Measurements from ENCODE around the gene FCGR2B.
A peak's percentile ranks its signal among the peaks of the same experiment; 100 is the strongest.
"Not testable (repeated sequence)": the region's sequence is repeated elsewhere in the genome, so short reads cannot be mapped to it uniquely, and the experiment has no call there.

The FCGR2B gene

GRCh38 chr1:161662684-161663339 is at the start of gene FCGR2B:
Gene FCGR2B (plus strand): TSS chr1:161663143. CDS start chr1:161663242, 99 bp downstream.
- not testable (repeated sequence) for DNase-seq (ENCODE audit: low read depth in 2 of 2, low spot score in 1 of 2)

GRCh38 chr1:161616417-161616816 is 46.5 kb upstream of the FCGR2B start:
- DNase-seq (ENCODE audit: low read depth in 2 of 2, low spot score in 1 of 2), result not testable (repeated sequence)

- DNase-seq (ENCODE audit: low read depth in 2 of 2, low spot score in 1 of 2), result not testable (repeated sequence)
These were observed 44.4 kb upstream of the FCGR2B start for GRCh38 chr1:161618517-161618916.

GRCh38 chr1:161620399-161620798 is 42.5 kb upstream of the FCGR2B start:
- DNase-seq (ENCODE audit: low read depth in 2 of 2, low spot score in 1 of 2), result not testable (repeated sequence)

- peak; percentile 32 to 64 for DNase-seq (ENCODE audit: low read depth in 2 of 2, low spot score in 1 of 2)
These were observed 41.6 kb upstream of the FCGR2B start for GRCh38 chr1:161621181-161622000.

- DNase-seq (ENCODE audit: low read depth in 2 of 2, low spot score in 1 of 2), result not testable (repeated sequence)
These were observed 40.9 kb upstream of the FCGR2B start for GRCh38 chr1:161622054-161622453.

GRCh38 chr1:161623401-161624051 is 39.4 kb upstream of the FCGR2B start:
- not testable (repeated sequence) for DNase-seq (ENCODE audit: low read depth in 2 of 2, low spot score in 1 of 2)

- not testable (repeated sequence) for DNase-seq (ENCODE audit: low read depth in 2 of 2, low spot score in 1 of 2)
These were observed 38.3 kb upstream of the FCGR2B start for GRCh38 chr1:161624605-161625004.

- not testable (repeated sequence) for DNase-seq (ENCODE audit: low read depth in 2 of 2, low spot score in 1 of 2)
These were observed 36.3 kb upstream of the FCGR2B start for GRCh38 chr1:161626445-161627146.

- DNase-seq (ENCODE audit: low read depth in 2 of 2, low spot score in 1 of 2), result not testable (repeated sequence)
These were observed 32.7 kb upstream of the FCGR2B start for GRCh38 chr1:161630128-161630742.

GRCh38 chr1:161631076-161631475 is 31.9 kb upstream of the FCGR2B start, which contains the start of gene FCGR3B:
Gene FCGR3B (minus strand): TSS chr1:161631176. CDS start chr1:161631094, 82 bp downstream.
- no peak for DNase-seq (ENCODE audit: low read depth in 2 of 2, low spot score in 1 of 2)

- not testable (repeated sequence) for DNase-seq (ENCODE audit: low read depth in 2 of 2, low spot score in 1 of 2)
These were observed 27.9 kb upstream of the FCGR2B start for GRCh38 chr1:161634993-161635392.

- not testable (repeated sequence) for DNase-seq (ENCODE audit: low read depth in 2 of 2, low spot score in 1 of 2)
These were observed 26.7 kb upstream of the FCGR2B start for GRCh38 chr1:161636189-161636782.

GRCh38 chr1:161636976-161637375 is 26.0 kb upstream of the FCGR2B start:
- not testable (repeated sequence) for DNase-seq (ENCODE audit: low read depth in 2 of 2, low spot score in 1 of 2)

GRCh38 chr1:161638251-161638993 is 24.5 kb upstream of the FCGR2B start:
- DNase-seq (ENCODE audit: low read depth in 2 of 2, low spot score in 1 of 2), result not testable (repeated sequence)

GRCh38 chr1:161639203-161639602 is 23.7 kb upstream of the FCGR2B start:
- not testable (repeated sequence) for DNase-seq (ENCODE audit: low read depth in 2 of 2, low spot score in 1 of 2)

- not testable (repeated sequence) for DNase-seq (ENCODE audit: low read depth in 2 of 2, low spot score in 1 of 2)
These were observed 20.2 kb upstream of the FCGR2B start for GRCh38 chr1:161642697-161643096.

GRCh38 chr1:161643481-161644208 is 19.3 kb upstream of the FCGR2B start:
- DNase-seq (ENCODE audit: low read depth in 2 of 2, low spot score in 1 of 2), result not testable (repeated sequence)

GRCh38 chr1:161644855-161645254 is 18.1 kb upstream of the FCGR2B start:
- not testable (repeated sequence) for DNase-seq (ENCODE audit: low read depth in 2 of 2, low spot score in 1 of 2)
